Dendritic cell treated with granulocyte-macrophage colony-stimulating factor and Interleukin-4, amounts not matched to agents 40 ng/mL and 50 ng/mL, for 4 days (primary cell): Measurements from ENCODE around the gene GID8.

ENCODE experiments used
- H3K27ac Mint-ChIP-seq: one replicate; pipeline ENCODE4 v1.8.0; 2022; ENCODE audit warnings: mild to moderate bottlenecking, mixed read lengths
- H3K27me3 Mint-ChIP-seq: one replicate; pipeline ENCODE4 v1.8.0; 2022; ENCODE audit warnings: mild to moderate bottlenecking, mixed read lengths
- H3K36me3 Mint-ChIP-seq: one replicate; pipeline ENCODE4 v1.8.0; 2022; ENCODE audit warnings: low read depth, mixed read lengths
- H3K4me1 Mint-ChIP-seq: one replicate; pipeline ENCODE4 v1.8.0; 2022; ENCODE audit warnings: low read depth, mixed read lengths
- H3K4me3 Mint-ChIP-seq: one replicate; pipeline ENCODE4 v1.8.0; 2022; ENCODE audit warnings: mild to moderate bottlenecking, moderate library complexity, mixed read lengths
- H3K9me3 Mint-ChIP-seq: one replicate; pipeline ENCODE4 v1.8.0; 2022; ENCODE audit warnings: mixed read lengths
- intact Hi-C: fragments of 100-400 bp; cut with micrococcal nuclease; formaldehyde crosslinking; loops from one replicate; pipeline ENCODE4 v1.15.0; 2022

Gene GID8

GRCh38 chr20:62938105-62938888 is at the start of gene GID8:
GID8 (plus strand) TSS chr20:62938147; CDS start chr20:62941503, 3,356 bp downstream.
- intact Hi-C loops: loop anchor here (2.0 to 5.0 kb wide), 2 partner anchors 15 to 36 kb away; partner anchors contain the start of gene SLC17A9

GRCh38 chr20:62888406-62888805 is 49.5 kb upstream of the GID8 start:
- Mint-ChIP-seq H3K36me3 (peaks cover 80% of the 10 kb centered on the region), H3K27ac (no peak overlapping the region)

More at GRCh38 chr20:62938105-62938888, at the start of gene GID8:
- no peaks in the 10 kb centered on the region for H3K27me3 Mint-ChIP-seq
- peaks cover 36% of the 10 kb centered on the region for H3K4me1 Mint-ChIP-seq
- H3K9me3 Mint-ChIP-seq: no peaks in the 10 kb centered on the region
- H3K27ac Mint-ChIP-seq: peak within 1 kb of the TSS; percentile 91
- peaks cover 55% of the 10 kb centered on the region for H3K36me3 Mint-ChIP-seq
- H3K4me3 Mint-ChIP-seq: peak within 1 kb of the TSS; percentile 96

GRCh38 chr20:62888910-62889309 is 49.0 kb upstream of the GID8 start:
- Mint-ChIP-seq H3K27me3 (no peaks in the 10 kb centered on the region), H3K4me1 (no peaks in the 10 kb centered on the region), H3K36me3 (peaks cover 85% of the 10 kb centered on the region)

More at GRCh38 chr20:62888406-62888805, 49.5 kb upstream of the GID8 start:
- Mint-ChIP-seq H3K4me3 (no peak overlapping the region), H3K27me3 (no peaks in the 10 kb centered on the region), H3K4me1 (no peaks in the 10 kb centered on the region), H3K9me3 (no peaks in the 10 kb centered on the region)
- intact Hi-C loops: no loop called here

GRCh38 chr20:62889411-62889810 is 48.5 kb upstream of the GID8 start:
- H3K4me1 Mint-ChIP-seq: no peaks in the 10 kb centered on the region
- no peaks in the 10 kb centered on the region for H3K9me3 Mint-ChIP-seq
- H3K27me3 Mint-ChIP-seq: no peaks in the 10 kb centered on the region
- H3K4me3 Mint-ChIP-seq: no peak overlapping the region
- H3K36me3 Mint-ChIP-seq: peaks cover 90% of the 10 kb centered on the region
- intact Hi-C loops: no loop called here
- H3K27ac Mint-ChIP-seq: no peak overlapping the region

More at GRCh38 chr20:62888910-62889309, 49.0 kb upstream of the GID8 start:
- intact Hi-C loops: no loop called here
- Mint-ChIP-seq H3K4me3 (no peak overlapping the region), H3K27ac (no peak overlapping the region), H3K9me3 (no peaks in the 10 kb centered on the region)

- no peaks in the 10 kb centered on the region for H3K27me3 Mint-ChIP-seq
- H3K27ac Mint-ChIP-seq: no peak overlapping the region
- intact Hi-C loops: no loop called here
- H3K9me3 Mint-ChIP-seq: no peaks in the 10 kb centered on the region
- H3K4me1 Mint-ChIP-seq: no peaks in the 10 kb centered on the region
- H3K4me3 Mint-ChIP-seq: no peak overlapping the region
- H3K36me3 Mint-ChIP-seq: peaks cover 95% of the 10 kb centered on the region
Observed at GRCh38 chr20:62889871-62890270, 48.1 kb upstream of the GID8 start.

GRCh38 chr20:62890444-62890843 is 47.5 kb upstream of the GID8 start:
- Mint-ChIP-seq H3K4me1 (no peaks in the 10 kb centered on the region), H3K9me3 (no peaks in the 10 kb centered on the region), H3K27me3 (no peaks in the 10 kb centered on the region), H3K27ac (no peak overlapping the region), H3K36me3 (peaks cover 100% of the 10 kb centered on the region), H3K4me3 (no peak overlapping the region)
- intact Hi-C loops: no loop called here

GRCh38 chr20:62891111-62891510 is 46.8 kb upstream of the GID8 start:
- Mint-ChIP-seq H3K4me3 (no peak overlapping the region), H3K9me3 (no peaks in the 10 kb centered on the region), H3K36me3 (peaks cover 100% of the 10 kb centered on the region), H3K27me3 (no peaks in the 10 kb centered on the region), H3K27ac (no peak overlapping the region), H3K4me1 (no peaks in the 10 kb centered on the region)
- intact Hi-C loops: no loop called here

GRCh38 chr20:62892348-62893304 is 45.3 kb upstream of the GID8 start:
- H3K9me3 Mint-ChIP-seq: no peaks in the 10 kb centered on the region
- H3K4me1 Mint-ChIP-seq: no peaks in the 10 kb centered on the region
- H3K27ac Mint-ChIP-seq: no peak overlapping the region
- peaks cover 100% of the 10 kb centered on the region for H3K36me3 Mint-ChIP-seq
- intact Hi-C loops: no loop called here
- H3K27me3 Mint-ChIP-seq: no peaks in the 10 kb centered on the region
- no peak overlapping the region for H3K4me3 Mint-ChIP-seq

- Mint-ChIP-seq H3K36me3 (peaks cover 91% of the 10 kb centered on the region), H3K4me1 (no peaks in the 10 kb centered on the region), H3K27ac (no peak overlapping the region), H3K4me3 (no peak overlapping the region), H3K27me3 (no peaks in the 10 kb centered on the region), H3K9me3 (no peaks in the 10 kb centered on the region)
- intact Hi-C loops: no loop called here
Observed at GRCh38 chr20:62893700-62894099, 44.2 kb upstream of the GID8 start.

- Mint-ChIP-seq H3K9me3 (no peaks in the 10 kb centered on the region), H3K36me3 (peaks cover 86% of the 10 kb centered on the region), H3K4me3 (no peak overlapping the region), H3K27ac (no peak overlapping the region), H3K27me3 (no peaks in the 10 kb centered on the region), H3K4me1 (no peaks in the 10 kb centered on the region)
- intact Hi-C loops: no loop called here
Observed at GRCh38 chr20:62894261-62894660, 43.7 kb upstream of the GID8 start.

- no peak overlapping the region for H3K4me3 Mint-ChIP-seq
- intact Hi-C loops: no loop called here
- H3K4me1 Mint-ChIP-seq: peaks cover 7% of the 10 kb centered on the region
- no peak overlapping the region for H3K27ac Mint-ChIP-seq
- H3K9me3 Mint-ChIP-seq: no peaks in the 10 kb centered on the region
- peaks cover 73% of the 10 kb centered on the region for H3K36me3 Mint-ChIP-seq
- H3K27me3 Mint-ChIP-seq: no peaks in the 10 kb centered on the region
Observed at GRCh38 chr20:62895539-62895938, 42.4 kb upstream of the GID8 start.

- H3K27me3 Mint-ChIP-seq: no peaks in the 10 kb centered on the region
- no peak overlapping the region for H3K27ac Mint-ChIP-seq
- H3K9me3 Mint-ChIP-seq: no peaks in the 10 kb centered on the region
- peaks cover 68% of the 10 kb centered on the region for H3K36me3 Mint-ChIP-seq
- H3K4me1 Mint-ChIP-seq: peaks cover 15% of the 10 kb centered on the region
- H3K4me3 Mint-ChIP-seq: no peak overlapping the region
- intact Hi-C loops: no loop called here
Observed at GRCh38 chr20:62896526-62896925, 41.4 kb upstream of the GID8 start.

GRCh38 chr20:62897666-62898065 is 40.3 kb upstream of the GID8 start:
- no peak overlapping the region for H3K27ac Mint-ChIP-seq
- H3K4me1 Mint-ChIP-seq: peaks cover 15% of the 10 kb centered on the region
- H3K9me3 Mint-ChIP-seq: no peaks in the 10 kb centered on the region
- intact Hi-C loops: no loop called here
- no peak overlapping the region for H3K4me3 Mint-ChIP-seq
- H3K27me3 Mint-ChIP-seq: no peaks in the 10 kb centered on the region
- H3K36me3 Mint-ChIP-seq: peaks cover 68% of the 10 kb centered on the region
